Fibroblast of the aortic adventitia (primary cell): Measurements from ENCODE around the gene ZNF469. TPM values are rescaled to one million over a fixed set of nuclear protein-coding genes. Genes with fewer than 3 reads are reported as not detected.

Experiments used
- DNase-seq: peaks from one replicate; pipeline ENCODE4 v3.0.0-alpha.2; 2010; ENCODE audit warnings: low read depth
- H3K4me3 ChIP-seq: 2 replicates; pipeline ENCODE4 v1.5.1; 2011; ENCODE audit warnings: low read depth, mild to moderate bottlenecking, control low read depth, low read length, moderate library complexity
- total RNA-seq: library from RNA; depleted of rRNA; stranded (reverse); fragments of >200 nt; gene quantifications from 2 replicates; pipeline ENCODE4 v1.2.3, GENCODE V29; 2012; ENCODE audit warnings: low replicate concordance
- TF ChIP-seq, protein P1 (sequence below): IDR thresholded peaks from 2 replicates; pipeline ENCODE4 v1.5.1; 2011; ENCODE audit warnings: mild to moderate bottlenecking, low read length, control low read depth, inconsistent platforms; ENCODE audit not compliant: insufficient read depth

The ZNF469 gene
- total RNA-seq, 1 donor: 7.0 TPM

DNA sequence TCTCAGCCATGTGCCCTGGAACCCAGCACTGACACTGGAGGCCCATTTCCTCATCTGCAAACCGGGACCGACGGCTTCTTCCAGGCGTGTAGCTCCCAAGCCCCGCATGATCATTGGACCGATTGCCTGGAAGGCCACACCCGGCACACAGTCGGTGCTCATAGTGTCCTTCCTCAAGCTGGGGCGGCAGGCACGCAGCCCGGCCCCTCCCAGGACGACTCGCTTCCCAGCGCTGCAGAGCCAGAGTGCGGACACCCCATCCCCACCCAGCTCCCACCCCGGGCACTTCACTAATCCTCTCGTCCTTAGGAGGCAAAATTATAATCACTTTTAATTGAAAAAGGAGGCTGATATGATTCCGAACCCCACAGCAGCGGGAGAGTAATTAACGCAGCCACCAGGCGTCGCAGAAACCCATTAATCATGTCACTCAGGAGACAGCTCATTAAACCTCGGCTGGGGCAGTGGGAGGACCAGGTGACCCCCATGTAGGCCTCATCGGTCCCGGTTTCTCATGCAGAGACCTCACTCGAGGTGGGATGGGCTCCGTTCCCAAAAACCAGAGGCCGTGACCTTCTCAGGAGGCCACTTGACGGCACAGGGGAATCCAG lies 33.1 kb downstream of the ZNF469 start:
- DNase-seq: no peak
- H3K4me3 ChIP-seq: no peak overlapping the region
- TF ChIP-seq, protein P1, sequence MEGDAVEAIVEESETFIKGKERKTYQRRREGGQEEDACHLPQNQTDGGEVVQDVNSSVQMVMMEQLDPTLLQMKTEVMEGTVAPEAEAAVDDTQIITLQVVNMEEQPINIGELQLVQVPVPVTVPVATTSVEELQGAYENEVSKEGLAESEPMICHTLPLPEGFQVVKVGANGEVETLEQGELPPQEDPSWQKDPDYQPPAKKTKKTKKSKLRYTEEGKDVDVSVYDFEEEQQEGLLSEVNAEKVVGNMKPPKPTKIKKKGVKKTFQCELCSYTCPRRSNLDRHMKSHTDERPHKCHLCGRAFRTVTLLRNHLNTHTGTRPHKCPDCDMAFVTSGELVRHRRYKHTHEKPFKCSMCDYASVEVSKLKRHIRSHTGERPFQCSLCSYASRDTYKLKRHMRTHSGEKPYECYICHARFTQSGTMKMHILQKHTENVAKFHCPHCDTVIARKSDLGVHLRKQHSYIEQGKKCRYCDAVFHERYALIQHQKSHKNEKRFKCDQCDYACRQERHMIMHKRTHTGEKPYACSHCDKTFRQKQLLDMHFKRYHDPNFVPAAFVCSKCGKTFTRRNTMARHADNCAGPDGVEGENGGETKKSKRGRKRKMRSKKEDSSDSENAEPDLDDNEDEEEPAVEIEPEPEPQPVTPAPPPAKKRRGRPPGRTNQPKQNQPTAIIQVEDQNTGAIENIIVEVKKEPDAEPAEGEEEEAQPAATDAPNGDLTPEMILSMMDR: no peak

DNA sequence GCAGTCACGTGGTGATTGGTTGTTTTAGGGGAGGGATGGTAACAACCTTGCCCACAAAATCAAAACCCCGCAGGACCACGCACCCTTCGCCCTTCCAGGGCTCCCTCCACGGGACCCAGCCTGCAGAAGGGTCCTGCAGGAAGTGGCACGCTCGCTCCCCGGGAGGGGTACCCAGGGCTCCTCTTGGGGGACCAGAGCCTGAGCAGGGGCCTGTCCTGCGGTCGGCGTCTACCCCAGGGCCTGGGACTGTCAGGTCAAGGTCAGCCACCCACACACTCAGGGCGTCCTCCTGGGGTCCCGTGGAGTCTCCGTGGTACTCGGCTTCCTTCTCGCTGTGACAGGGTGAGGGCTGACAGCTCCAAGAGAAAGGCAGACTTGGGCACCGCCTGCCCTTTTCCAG lies 33.9 kb downstream of the ZNF469 start:
- no peak for DNase-seq
- TF ChIP-seq, protein P1: no peak
- no peak overlapping the region for H3K4me3 ChIP-seq

DNA sequence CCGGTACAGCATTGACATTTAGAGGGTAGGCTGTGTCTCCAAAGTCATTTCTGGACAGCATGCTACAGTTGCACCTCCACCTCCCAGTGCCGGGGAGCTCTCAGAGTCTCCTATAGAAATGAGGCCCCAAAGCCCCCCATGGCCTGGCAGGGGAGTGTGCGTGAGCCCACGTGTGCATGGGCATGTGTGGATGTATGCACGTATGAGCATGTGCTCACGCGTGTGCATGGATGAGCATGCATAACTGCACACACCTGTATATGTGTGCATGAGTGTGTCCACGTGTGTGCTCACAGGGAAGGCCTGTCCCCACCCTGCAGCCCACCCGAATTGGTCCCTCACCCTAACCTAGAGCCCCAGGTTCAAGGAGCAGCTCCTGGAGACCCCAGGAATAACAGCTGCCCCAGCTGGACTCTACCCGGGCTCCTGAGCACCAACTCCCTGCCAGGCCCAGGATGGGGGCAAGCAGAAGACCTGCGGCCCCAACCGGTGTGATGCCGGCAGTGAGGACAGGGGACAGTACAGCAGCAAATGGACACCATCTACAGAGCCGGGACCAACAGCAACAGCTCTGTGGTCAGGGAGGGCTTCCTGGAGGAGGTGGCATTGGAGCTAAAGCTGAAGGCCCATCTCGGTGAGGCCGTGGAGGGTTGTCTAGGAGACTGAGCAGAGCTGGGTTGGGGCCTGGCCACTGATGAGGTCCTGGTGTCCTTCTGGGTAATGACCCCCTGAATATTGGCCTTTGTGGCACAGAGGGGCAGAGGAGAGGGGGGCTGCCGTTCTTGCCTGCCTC lies 35.1 kb downstream of the ZNF469 start:
- no peak for DNase-seq
- TF ChIP-seq, protein P1: no peak
- H3K4me3 ChIP-seq: no peak overlapping the region

DNA sequence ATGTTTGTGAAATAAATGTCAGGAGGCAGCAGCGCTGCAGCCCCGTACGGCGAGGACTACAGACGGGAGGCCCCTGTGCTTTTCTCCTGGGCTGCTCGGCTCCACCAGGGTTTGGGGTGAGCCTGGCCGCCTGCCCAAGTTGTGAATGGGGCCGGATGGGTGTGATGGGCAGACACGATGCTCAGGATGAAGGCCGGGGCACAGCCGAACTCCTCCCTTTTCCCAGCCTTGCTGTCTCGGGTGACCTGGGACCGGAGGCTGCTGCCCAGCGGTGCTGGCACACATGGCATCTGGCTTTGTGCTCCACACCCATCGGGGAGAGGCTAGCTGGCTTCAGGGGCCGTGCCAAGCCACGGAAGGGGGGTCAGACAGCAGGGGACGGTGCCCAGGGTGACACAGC lies 36.1 kb downstream of the ZNF469 start:
- no peak for DNase-seq
- no peak overlapping the region for H3K4me3 ChIP-seq
- TF ChIP-seq, protein P1: no peak

DNA sequence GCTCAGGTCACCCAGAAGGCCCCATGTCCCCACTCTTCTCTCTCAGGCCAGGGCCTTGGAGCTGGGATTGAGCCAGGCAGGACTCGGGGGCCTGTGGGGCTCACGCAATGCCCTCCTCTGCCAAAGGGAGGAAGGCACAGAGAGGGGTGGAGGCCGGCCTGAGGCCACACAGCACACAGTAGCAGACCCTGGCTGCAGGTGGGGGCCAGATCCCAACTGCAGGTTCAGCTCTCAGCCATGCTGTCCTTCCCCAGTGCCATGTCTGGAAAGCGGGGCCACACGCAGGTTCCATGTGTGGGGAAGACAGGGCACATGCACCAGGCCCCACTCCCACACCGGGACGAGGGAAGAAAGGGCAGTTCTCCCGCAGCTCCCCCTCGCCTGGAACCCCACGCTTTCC lies 37.0 kb downstream of the ZNF469 start:
- H3K4me3 ChIP-seq: no peak overlapping the region
- DNase-seq: no peak
- TF ChIP-seq, protein P1: no peak

DNA sequence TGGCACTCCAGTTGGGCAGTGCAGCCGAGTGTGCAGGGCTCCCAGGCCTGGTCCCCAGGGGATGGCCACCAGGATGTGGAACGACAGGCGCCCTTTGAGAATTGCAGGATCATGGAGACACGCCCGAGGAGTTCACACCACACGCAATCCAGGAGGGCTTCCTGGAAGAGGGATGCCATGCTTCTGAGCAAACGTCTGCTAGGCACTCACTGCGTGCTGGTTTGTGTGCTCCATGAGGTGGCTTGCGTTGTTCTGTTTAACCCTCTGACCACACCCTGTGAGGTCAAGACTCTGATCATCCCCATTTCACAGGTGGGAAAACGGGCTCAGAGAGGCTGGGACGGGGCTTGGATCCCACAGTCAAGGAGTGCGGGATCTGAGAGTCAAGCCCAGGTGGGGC lies 37.7 kb downstream of the ZNF469 start:
- H3K4me3 ChIP-seq: no peak overlapping the region
- TF ChIP-seq, protein P1: no peak
- no peak for DNase-seq
